Globus pallidus (tissue), 1 donor: ENCODE measurements around the gene PTPRD.
"Not testable (repeated sequence)": the region's sequence is repeated elsewhere in the genome, so short reads cannot be mapped to it uniquely, and the experiment has no call there.

Source experiments
- DNase-seq: peaks from one replicate; pipeline ENCODE4 v3.0.0-alpha.2; 2015; ENCODE audit warnings: low spot score

Gene PTPRD

GRCh38 chr9:9142001-9142400, 1470.8 kb downstream of the PTPRD start:
- DNase-seq: no peak

GRCh38 chr9:9133526-9133925, 1479.3 kb downstream of the PTPRD start:
- peak; percentile 87 for DNase-seq

DNA sequence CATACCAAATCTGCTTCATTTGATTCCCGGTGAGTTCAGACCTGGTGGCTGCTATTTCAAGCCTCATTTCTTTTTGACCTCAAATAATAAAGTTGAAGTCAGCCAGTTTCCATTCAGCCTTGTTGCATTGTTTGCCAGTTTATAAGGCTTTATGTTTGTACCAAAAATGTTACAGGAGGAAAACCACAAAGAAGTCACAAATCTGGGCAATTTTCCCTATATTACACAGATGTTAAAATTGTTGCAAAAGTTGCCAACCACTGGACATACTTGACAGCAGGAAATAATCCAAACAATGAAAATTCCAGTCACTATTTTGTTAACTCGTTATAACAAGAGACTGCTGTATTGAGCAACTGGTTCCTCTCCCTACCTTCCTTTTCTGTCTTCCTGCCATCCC, 1488.2 kb downstream of the PTPRD start:
- no peak for DNase-seq

GRCh38 chr9:9122230-9122875, 1490.4 kb downstream of the PTPRD start:
- DNase-seq: no peak

DNA sequence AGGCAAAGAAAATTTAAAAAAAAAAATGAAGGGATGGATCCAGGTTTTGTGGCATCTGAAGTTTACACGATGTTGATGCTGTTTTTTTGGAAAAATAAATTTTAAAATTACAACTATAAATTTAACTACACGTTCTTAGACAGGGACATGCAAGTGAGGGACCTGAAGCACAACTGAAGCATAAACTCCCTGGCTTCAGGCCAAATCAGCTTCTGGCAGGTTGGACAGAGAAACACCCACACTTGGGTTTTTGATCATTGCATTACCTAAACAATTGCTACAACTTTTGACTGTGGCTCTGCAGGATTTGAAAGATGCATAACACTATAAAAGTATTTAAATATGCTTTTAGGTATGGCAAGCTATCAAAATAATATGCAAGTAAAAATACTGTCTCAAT, 1494.9 kb downstream of the PTPRD start:
- DNase-seq: no peak

DNA sequence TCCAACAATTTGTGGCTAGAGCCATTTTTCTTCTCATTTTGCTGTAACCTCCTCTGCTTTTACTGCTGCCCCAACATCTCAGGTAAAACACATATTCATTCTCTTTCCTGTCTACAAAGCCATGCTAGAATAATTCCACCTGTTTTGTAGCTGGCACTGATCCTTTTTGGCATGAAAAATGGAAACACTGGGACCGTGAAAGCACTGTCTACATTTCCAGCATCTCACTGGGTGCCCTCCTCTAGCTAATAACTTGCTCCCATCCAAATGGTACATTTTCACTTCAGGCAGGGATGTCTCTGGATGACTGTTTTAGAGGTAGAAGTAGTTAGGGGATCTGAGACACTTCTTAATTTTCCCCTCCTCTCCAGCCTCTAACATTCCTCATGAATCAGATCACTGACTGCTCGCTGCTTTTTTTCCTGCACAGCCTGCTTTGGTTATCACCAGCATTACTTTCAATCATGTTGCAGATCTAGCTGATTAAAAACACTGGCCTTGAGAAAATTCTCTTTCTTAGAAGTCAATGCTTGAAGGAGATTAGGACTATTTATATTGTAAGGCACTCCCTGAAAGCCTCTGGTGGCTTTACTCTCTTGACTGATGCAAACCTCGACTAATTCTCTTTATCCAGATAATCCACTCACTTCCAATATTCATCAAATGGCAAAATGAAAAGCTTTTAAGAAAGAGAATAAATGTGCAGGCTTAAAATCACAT, 1500.6 kb downstream of the PTPRD start:
- DNase-seq: no peak

DNA sequence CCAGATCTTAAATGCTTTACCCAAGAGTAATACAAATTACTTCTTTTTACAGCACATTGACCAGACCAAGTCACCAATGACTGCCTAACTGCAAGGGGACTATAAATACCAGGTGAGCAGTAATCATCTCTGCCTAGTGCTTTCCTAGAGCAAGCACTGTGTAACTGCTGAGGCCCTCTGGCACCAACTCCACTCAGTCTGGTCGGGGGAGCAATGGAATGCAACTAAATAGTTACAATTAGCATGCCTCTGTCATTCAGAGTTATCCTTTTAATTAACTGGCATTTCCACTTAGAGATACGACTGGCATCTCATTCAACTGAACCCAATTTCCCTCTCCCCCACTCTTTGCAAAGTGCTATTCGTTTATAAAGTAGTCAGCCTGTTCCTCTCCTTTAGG, 1504.2 kb downstream of the PTPRD start:
- DNase-seq: no peak

- no peak for DNase-seq
Measured at GRCh38 chr9:9102295-9102694, 1510.5 kb downstream of the PTPRD start.

GRCh38 chr9:9100070-9100469, 1512.7 kb downstream of the PTPRD start:
- no peak for DNase-seq

GRCh38 chr9:9099646-9100045, 1513.2 kb downstream of the PTPRD start:
- no peak for DNase-seq

- not testable (repeated sequence) for DNase-seq
Measured at GRCh38 chr9:9097254-9097653, 1515.5 kb downstream of the PTPRD start.

DNA sequence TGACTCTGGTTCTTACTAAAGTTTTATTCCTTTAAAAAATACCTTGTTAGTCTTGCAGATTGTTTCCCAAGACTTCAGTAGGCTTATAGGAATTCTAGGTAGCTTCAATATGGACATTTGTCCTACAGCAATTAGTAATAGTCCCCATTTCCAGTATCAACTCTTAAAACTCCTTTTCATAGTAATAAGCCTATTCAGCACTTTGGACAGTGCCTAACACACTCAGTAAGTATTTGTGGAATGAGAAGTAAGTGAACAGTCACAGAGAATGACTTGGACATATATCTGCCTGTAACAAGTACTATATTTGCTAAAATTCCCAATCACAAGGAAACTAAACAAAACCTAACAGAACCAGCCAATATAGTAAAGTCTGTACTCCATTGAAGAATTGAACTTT, 1521.4 kb downstream of the PTPRD start:
- DNase-seq: no peak

GRCh38 chr9:9079473-9079872, 1533.3 kb downstream of the PTPRD start:
- no peak for DNase-seq

GRCh38 chr9:9078301-9078700, 1534.5 kb downstream of the PTPRD start:
- no peak for DNase-seq

DNA sequence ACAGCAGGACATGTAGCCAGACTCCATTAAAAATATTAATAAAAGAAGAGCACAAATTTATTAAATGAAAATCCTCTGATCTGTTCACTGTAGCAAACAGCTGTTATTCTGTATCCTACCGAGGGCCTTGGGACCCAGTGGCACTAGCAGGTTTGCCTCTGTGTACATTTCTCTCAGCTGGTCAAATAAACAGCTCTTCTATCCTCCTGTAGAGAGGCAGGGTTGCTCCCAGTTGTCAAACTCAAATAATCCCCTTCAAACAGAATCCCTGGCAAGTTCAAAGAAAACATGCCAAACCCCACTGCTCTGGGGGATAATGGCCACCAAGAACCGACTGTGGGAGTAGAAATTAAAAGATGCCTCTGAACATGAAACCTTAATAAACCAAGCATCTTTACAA, 1551.2 kb downstream of the PTPRD start:
- DNase-seq: no peak

DNA sequence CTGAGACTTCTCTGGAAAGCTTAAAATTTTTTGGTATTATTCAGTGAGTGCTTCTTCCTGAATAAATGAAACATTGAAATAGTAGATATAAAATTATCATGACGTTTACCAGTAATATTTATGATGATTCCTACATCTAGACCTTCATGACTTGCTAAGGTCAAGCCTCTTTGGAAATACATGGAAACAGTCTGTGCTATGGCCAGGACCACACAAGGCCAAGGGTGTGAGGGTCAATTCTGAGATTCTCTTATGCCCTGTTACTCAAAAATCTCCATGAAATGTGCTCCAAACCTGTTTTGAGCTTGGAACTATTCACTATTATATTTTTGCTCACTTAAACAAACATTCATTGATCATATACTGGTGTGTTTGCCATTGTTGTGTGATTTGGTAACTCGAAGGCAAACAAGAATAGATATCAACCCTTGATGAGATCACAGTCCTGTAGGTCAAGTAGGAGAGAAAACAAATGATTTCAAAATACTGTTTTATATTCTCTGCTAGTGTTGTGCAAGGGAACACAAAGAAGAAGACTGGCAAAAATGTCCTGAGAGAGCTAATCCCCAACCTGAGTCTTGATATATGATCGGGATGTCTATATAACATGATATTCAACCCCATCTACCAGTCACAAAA, 1558.3 kb downstream of the PTPRD start:
- no peak for DNase-seq

DNA sequence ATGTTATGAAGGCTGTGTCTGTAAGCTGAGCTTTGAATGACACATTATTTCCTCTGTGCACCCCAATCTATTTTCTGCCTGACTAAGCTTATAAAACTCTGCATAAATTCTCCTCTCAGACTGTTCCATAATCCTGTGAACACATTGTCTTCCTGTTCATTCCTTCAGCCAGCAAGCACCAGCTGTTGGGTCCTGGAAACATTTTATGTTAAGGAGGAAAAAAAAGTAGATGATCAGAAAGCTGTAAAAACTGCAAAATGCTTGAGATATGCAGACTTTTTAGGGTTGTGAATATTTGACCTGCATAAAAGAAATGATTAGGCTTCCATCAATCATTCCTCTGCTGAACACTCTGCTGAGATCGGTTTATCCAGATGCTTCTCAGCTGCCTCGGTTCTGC, 1567.2 kb downstream of the PTPRD start:
- DNase-seq: no peak

- DNase-seq: no peak
Measured at GRCh38 chr9:9045072-9045471, 1567.7 kb downstream of the PTPRD start.

GRCh38 chr9:9043788-9044187, 1569.0 kb downstream of the PTPRD start:
- DNase-seq: not testable (repeated sequence)

DNA sequence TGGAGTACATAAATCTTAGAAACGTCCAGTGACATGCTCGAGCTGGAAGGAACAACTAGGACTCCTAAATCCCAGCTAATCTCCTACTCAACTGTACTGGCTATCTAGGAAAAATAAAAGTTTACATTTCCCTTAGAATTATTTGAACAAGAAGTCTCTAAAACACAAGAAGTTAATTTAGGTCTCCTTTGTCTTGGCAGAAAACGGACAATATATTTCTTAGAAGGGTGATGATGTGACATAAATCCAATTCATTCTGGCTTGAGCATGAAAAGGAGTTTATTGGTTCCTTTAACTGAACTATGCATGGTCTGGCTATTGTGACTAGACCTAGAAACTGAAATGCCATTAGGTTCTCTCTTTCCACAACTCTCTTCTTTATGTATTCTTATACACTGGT, 1571.0 kb downstream of the PTPRD start:
- DNase-seq: no peak

GRCh38 chr9:9033022-9033421, 1579.8 kb downstream of the PTPRD start:
- DNase-seq: no peak

- no peak for DNase-seq
Measured at GRCh38 chr9:9016597-9016996, 1596.2 kb downstream of the PTPRD start.

DNA sequence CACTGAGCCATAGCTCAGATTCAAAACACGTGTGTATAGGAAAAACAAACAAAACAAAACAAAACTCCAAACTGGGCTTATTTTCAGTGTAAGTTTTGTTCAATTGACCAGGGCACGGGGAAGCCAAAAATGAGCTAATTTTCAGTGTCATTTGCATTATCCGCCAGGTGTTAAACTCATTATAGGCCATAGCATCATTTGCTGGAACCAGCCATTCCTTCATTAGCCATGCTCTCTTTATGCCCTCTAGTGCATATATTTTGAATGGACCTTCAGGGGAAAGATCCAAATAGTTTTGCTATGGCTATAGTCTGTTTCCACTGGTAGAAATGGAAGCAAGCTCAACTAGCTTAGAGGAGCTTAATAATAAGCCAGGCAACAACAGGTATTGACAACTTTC, 1608.0 kb downstream of the PTPRD start:
- peak; percentile 55 for DNase-seq
